HG03520 (cell line): ENCODE measurements around the gene LIG1.
"Not testable (repeated sequence)": the region's sequence is repeated elsewhere in the genome, so short reads cannot be mapped to it uniquely, and the experiment has no call there.

Experiments
- ATAC-seq: cut with Tn5 transposase; IDR thresholded peaks from one replicate; pipeline ENCODE4 v1.9.1; 2021; ENCODE audit warnings: mild to moderate bottlenecking, moderate library complexity; ENCODE audit not compliant: unreplicated experiment

LIG1 gene

GRCh38 chr19:48085904-48086864 lies 84.0 kb downstream of the LIG1 start:
- ATAC-seq: no peak

DNA sequence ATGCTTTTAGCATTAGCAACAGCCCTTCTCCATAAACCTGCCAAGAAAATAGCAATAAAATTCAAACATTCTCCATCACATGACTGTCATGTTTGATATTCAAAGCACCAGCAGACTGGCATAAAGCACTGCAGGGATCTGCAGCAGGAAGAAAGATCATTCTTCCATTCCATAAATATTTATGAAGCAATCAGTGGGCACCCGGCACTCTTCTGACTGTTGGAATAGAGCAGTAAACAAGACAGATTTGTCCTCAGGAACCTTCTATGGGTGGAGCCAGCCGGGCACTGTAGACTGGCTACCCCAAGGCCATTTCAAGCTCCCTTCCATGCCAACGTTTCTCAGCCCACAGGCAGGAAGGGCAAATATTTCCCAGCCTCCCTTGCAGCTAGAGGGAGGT lies 85.1 kb downstream of the LIG1 start:
- no peak for ATAC-seq

DNA sequence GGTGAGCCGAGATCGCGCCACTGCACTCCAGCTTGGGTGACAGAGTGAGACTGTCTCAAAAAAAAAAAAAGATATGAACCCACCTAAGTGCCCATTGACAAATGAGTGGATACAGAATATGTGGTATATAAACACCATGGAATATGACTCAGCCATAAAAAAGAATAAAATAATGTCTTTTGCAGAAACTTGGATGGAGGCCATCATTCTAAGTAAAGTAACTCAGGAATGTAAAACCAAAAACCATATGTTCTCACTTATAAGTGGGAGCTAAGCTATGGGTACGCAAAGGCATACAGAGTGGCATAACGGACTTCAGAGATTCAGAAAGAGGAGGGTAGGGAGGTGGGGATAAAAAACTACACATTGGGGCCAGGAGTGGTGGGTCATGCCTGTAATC lies 89.0 kb downstream of the LIG1 start:
- ATAC-seq: no peak

DNA sequence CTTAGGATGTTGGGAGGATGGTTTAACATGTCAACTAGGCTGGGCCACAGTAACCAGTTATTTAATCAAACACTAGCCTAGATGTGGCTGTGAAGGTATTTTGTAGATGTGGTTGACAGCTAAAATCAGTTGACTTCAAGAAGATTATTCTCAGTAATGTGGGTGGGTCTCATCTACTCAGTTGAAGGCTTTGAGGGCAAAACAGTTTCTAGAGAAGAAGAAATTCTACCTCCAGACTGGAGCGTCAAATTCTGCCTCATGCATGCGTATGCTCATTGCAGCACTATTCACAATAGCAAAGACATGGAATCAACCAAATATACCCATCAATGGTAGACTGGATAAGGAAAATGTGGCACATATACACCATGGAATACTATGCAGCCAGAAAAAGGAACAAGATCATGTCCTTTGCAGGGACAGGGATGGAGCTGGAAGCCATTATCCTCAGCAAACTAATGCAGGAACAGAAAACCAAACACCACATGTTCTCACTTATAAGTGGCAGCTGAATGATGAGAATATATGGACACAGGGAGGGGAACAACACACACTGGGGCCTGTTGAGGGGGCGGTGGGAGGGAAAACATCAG lies 99.9 kb downstream of the LIG1 start:
- ATAC-seq: not testable (repeated sequence)

GRCh38 chr19:48069435-48069834 lies 100.7 kb downstream of the LIG1 start:
- ATAC-seq: no peak
